ENCODE measurements around the gene SBNO1.

SBNO1 gene

GRCh38 chr12:123389560-123390351 lies 25.1 kb upstream of the SBNO1 start:
- Histone ChIP-seq H3K9me3 (ENCODE audit: insufficient read depth, low read depth, low read length) (no peaks in the 10 kb centered on the region), H3K27me3 (ENCODE audit: insufficient read depth, low read length, poor library complexity, severe bottlenecking) (no peaks in the 10 kb centered on the region), H2AFZ (ENCODE audit: low read length) (no peak overlapping the region), H3F3A (ENCODE audit: low read depth) (no peaks in the 10 kb centered on the region), H3K4me3 (ENCODE audit: low read length, poor library complexity, severe bottlenecking) (peak overlapping the region; percentile 74), H3K79me2 (ENCODE audit: insufficient read depth, low read length) (peaks cover 74% of the 10 kb centered on the region), H3K9ac (ENCODE audit: low read depth, low read length, poor library complexity, severe bottlenecking) (peak overlapping the region; percentile 69), H3K9me2 (replicated peaks; ENCODE audit: low read depth, low read length) (no peaks in the 10 kb centered on the region), H4K20me1 (ENCODE audit: insufficient read depth, low read length, poor library complexity, severe bottlenecking) (peaks cover 15% of the 10 kb centered on the region), H3K4me1 (ENCODE audit: insufficient read depth, low read length, poor library complexity, severe bottlenecking) (peaks cover 51% of the 10 kb centered on the region), H3K4me2 (ENCODE audit: low read depth, low read length, poor library complexity, severe bottlenecking) (peak overlapping the region; percentile 83), H3K36me3 (ENCODE audit: insufficient read depth, low read length) (peaks cover 23% of the 10 kb centered on the region; the same call in 1 of the 2 replicates)
- TF ChIP-seq EZH2phosphoT487 (IDR thresholded peaks at IDR 0.05; ENCODE audit: borderline replicate concordance), result no peak
- TF ChIP-seq CTCF (conservative IDR thresholded peaks at IDR 0.05; ENCODE audit: low read length), result no peak

- peaks cover 18% of the 10 kb centered on the region; the same call in 1 of the 2 replicates for H3K36me3 ChIP-seq (ENCODE audit: insufficient read depth, low read length)
- H3K4me1 ChIP-seq (ENCODE audit: insufficient read depth, low read length, poor library complexity, severe bottlenecking), result peaks cover 53% of the 10 kb centered on the region
- H3K4me3 ChIP-seq (ENCODE audit: low read length, poor library complexity, severe bottlenecking), result peak overlapping the region; percentile 74
- no peak overlapping the region for H3K9ac ChIP-seq (ENCODE audit: low read depth, low read length, poor library complexity, severe bottlenecking)
- H4K20me1 ChIP-seq (ENCODE audit: insufficient read depth, low read length, poor library complexity, severe bottlenecking), result peaks cover 15% of the 10 kb centered on the region
- H3F3A ChIP-seq (ENCODE audit: low read depth), result no peaks in the 10 kb centered on the region
- TF ChIP-seq CTCF (conservative IDR thresholded peaks at IDR 0.05; ENCODE audit: low read length) (no peak), EZH2phosphoT487 (IDR thresholded peaks at IDR 0.05; ENCODE audit: borderline replicate concordance) (no peak)
- H3K79me2 ChIP-seq (ENCODE audit: insufficient read depth, low read length), result peaks cover 74% of the 10 kb centered on the region
- H3K9me3 ChIP-seq (ENCODE audit: insufficient read depth, low read depth, low read length), result no peaks in the 10 kb centered on the region
- no peaks in the 10 kb centered on the region for H3K27me3 ChIP-seq (ENCODE audit: insufficient read depth, low read length, poor library complexity, severe bottlenecking)
- H3K4me2 ChIP-seq (ENCODE audit: low read depth, low read length, poor library complexity, severe bottlenecking), result peak overlapping the region; percentile 83
- no peak overlapping the region for H2AFZ ChIP-seq (ENCODE audit: low read length)
- H3K9me2 ChIP-seq (replicated peaks; ENCODE audit: low read depth, low read length), result no peaks in the 10 kb centered on the region
Measured at GRCh38 chr12:123388951-123389559, 24.4 kb upstream of the SBNO1 start.

GRCh38 chr12:123388177-123388950 lies 23.7 kb upstream of the SBNO1 start:
- Histone ChIP-seq H3K36me3 (ENCODE audit: insufficient read depth, low read length) (peaks cover 18% of the 10 kb centered on the region; the same call in 1 of the 2 replicates), H3F3A (ENCODE audit: low read depth) (no peaks in the 10 kb centered on the region), H2AFZ (ENCODE audit: low read length) (peak overlapping the region; percentile 82), H3K9me3 (ENCODE audit: insufficient read depth, low read depth, low read length) (no peaks in the 10 kb centered on the region), H3K79me2 (ENCODE audit: insufficient read depth, low read length) (peaks cover 74% of the 10 kb centered on the region), H3K27me3 (ENCODE audit: insufficient read depth, low read length, poor library complexity, severe bottlenecking) (no peaks in the 10 kb centered on the region), H3K9me2 (replicated peaks; ENCODE audit: low read depth, low read length) (no peaks in the 10 kb centered on the region), H3K4me3 (ENCODE audit: low read length, poor library complexity, severe bottlenecking) (peak overlapping the region; percentile 88), H3K4me1 (ENCODE audit: insufficient read depth, low read length, poor library complexity, severe bottlenecking) (peaks cover 56% of the 10 kb centered on the region), H3K4me2 (ENCODE audit: low read depth, low read length, poor library complexity, severe bottlenecking) (peak overlapping the region; percentile 89), H3K9ac (ENCODE audit: low read depth, low read length, poor library complexity, severe bottlenecking) (peak overlapping the region; percentile 77), H4K20me1 (ENCODE audit: insufficient read depth, low read length, poor library complexity, severe bottlenecking) (peaks cover 15% of the 10 kb centered on the region)
- TF ChIP-seq EZH2phosphoT487 (IDR thresholded peaks at IDR 0.05; ENCODE audit: borderline replicate concordance), result no peak
- no peak for TF ChIP-seq CTCF (conservative IDR thresholded peaks at IDR 0.05; ENCODE audit: low read length)

All from Loucy (cell line).